ENCODE measurements around the gene CYP2D6.

CYP2D6 gene

DNA sequence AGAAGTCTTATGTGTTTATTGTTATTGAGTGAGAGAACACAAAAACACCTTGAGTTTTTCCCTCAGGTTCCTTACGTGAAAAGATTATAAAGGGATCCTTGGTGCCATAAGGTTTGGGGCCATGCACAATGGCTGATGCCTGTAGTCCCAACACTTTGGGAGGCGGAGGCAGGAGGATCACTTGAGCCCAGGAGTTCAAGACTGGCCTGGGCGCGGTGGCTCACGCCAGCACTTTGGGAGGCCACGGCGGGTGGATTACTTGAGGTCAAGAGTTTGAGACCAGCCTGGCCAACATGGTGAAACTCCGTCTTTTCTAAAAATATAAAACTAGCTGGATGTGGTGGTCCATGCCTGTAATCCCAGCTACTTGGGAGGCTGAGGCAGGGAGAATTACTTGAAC, 45.7 kb downstream of the CYP2D6 start:
- no peak for DNase-seq (ENCODE audit: low read depth)

DNA sequence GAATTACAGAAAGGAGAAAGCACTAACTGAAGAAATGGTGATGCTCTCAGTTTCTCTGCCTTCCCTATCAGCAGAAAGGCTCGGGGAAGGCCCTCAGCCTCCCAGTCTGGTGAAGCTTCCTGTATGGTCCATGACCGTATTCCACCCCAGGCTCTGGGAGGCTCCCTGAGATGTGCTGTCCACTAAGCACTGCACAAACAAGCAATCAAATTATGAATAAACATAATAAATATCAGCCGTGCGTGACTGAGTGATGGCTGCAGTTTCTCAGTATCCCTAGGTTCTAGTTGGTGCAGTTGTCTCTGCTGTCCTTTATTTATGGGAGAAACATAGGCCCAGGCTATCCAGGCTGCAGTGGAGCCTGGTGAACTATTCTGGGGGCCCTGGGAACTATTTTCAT, 47.5 kb downstream of the CYP2D6 start:
- DNase-seq (ENCODE audit: low read depth), result no peak

DNA sequence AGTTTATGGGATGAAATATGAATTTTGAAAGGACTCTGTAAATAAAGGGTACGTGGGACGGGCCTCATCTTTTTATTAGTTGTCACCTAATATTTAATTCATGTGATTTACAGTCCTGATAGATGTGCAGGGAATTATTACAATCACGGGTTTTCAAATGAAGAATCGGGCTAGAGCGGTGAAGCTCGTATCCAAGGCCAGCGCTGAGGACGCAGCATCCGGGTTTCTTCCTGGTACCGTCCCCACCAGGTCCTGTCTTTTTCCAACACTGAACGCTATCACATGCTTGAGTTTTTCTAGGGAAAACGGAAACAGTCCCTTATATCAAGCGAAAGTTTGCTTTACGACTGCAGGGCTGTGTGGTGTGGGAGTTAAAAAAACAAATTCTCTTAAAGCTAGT, 50.3 kb downstream of the CYP2D6 start:
- peak; percentile 57 for DNase-seq (ENCODE audit: low read depth)

DNA sequence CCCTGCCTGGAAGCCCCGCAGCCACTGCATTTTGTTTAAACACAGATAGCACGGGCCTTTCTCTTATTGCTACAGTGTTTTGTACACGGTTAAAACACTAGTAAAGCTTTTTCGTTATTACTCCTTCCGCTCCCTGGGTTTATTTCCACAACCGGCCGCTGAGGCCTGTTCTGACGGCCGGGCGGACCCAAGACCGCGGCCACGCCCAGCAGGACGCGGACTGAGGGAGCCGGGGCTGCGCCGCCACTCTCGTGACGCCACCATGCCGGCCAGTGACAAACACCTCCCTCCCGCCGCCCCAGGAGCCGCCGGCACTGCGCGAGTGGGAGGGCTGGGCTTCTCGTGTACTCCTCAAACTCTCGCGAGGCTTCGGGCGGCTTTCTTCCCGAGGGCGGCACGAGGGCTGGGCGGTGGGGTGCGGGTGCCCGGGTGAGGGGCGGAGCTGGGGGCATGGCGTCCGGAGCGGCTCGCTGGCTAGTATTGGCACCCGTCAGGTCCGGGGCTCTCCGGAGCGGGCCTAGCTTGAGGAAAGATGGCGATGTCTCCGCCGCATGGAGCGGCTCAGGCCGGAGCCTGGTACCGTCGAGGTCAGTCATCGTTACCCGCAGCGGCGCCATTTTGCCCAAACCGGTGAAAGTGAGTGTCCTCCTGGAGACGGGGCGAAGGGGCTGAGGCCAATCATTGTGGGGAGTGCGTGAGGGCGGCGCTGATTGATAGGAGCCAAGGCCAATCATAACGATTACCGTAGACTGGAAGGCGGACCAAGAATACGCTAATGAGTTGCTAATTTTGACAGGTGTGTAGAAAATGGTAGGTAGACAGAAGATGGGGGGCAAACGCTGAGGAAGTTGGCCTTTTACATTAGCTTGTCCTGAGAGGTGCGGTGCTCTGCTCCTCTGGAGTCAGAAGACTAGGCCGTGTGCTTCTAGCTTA, 51.0 kb downstream of the CYP2D6 start, which contains the start of gene SMDT1:
TSS of gene SMDT1 (plus strand) at position 382 of the 933 bp plus-strand sequence. CDS start at position 451, 69 bp downstream.
- DNase-seq (ENCODE audit: low read depth), result peak; percentile 99

DNA sequence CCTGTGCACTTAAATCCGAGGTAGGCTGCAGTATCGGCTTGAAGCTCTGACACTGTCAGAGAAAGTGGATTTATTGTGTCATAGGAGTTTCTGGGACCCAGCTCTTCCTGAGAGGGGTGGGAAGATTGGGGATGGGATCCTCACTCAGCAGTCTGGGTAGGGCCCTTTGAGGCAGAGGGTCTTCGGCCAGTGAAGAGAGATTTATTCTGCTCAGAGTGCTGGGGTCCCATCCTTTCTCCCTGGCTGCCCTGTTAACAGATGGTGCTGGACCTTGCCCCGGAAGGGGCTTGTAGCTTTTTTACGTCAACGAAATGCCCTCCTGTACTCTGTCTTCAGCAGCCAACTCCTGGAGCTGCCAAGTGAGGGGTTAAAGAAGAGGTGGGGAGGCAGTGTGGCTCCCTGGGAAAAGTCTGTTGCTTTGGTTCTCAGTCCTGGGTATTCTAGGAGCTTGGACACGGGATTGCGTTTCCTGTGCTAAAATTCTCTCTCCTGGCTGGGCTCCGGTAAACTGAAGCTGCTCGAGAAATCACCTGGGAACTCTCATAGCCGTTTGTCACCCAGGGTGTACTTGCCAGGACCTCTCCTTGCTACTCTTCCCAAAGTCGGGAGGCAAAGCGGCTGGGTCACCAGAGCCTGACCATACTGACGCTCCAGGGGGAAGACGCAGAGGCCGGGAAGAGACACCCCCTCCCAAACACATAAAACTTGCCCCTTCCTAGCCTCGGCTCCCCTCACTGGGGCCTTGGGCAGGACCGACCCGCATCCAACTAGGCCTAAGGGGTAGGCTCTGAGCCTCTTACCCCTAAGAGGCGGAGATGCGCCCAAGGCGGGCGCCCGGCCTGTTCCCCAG, 51.9 kb downstream of the CYP2D6 start:
- DNase-seq (ENCODE audit: low read depth), result peak; percentile 9

DNA sequence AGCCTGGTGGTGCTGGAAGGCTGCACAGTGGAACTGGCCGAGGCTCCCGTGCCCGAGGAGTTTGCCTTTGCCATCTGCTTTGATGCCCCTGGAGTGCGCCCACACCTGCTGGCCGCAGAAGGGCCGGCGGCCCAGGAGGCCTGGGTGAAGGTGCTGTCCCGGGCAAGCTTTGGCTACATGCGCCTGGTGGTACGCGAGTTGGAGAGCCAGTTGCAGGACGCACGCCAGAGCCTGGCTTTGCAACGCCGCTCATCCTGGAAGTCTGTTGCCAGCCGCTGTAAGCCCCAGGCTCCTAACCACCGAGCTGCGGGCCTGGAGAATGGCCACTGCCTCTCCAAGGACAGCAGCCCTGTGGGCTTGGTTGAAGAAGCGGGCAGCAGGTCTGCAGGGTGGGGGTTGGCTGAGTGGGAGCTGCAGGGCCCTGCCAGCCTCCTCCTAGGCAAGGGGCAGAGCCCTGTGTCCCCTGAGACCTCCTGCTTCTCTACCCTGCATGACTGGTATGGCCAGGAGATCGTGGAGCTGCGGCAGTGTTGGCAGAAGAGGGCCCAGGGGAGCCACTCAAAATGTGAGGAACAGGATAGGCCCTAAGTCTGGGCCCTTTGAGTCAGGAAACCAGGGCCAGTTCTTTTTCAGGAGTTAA, 53.0 kb downstream of the CYP2D6 start:
- DNase-seq (ENCODE audit: low read depth), result no peak

DNA sequence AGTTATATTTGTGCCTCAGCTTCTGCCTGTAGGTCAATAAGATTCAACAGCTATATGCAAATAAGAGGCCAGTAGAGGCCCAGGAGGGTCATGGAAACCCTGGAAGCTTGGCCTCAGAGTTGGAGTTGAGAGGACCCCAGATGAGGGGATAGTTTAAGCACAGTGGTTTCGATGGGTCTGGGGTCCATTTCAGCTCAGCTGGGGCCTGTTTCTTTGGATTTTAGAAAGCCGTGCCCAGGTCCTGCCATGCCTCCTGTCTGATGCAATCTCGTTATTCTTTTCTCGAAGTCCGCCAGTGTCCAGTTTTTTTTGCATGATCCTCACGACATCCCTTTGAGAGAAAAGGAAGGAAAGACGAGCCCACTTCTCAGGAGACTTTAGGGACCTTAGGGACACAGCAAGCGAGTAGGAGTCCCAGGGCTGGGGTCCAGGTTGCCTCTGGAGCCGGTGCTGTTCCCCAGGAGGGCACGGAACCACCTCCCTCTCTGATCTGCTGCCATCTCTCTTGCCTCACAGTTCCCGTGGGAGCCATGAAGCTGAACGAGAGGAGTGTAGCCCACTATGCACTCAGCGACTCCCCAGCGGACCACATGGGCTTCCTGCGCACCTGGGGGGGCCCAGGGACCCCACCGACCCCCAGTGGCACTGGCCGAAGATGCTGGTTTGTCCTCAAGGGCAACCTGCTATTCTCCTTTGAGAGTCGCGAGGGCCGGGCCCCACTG, 53.7 kb downstream of the CYP2D6 start:
- no peak for DNase-seq (ENCODE audit: low read depth)
